Activated CD8-positive, alpha-beta memory T cell treated with anti-CD3 and anti-CD28 coated beads, Interleukin-2, amount 50 U/mL, for 4 hours (primary cell): ENCODE data around the gene XYLT2.
"Not testable (repeated sequence)": the region's sequence is repeated elsewhere in the genome, so short reads cannot be mapped to it uniquely, and the experiment has no call there.

Source experiments
- DNase-seq: peaks from one replicate; pipeline ENCODE4 v3.0.0-alpha.2; 2020

Gene XYLT2

GRCh38 chr17:50345432-50346312 is at the start of gene XYLT2:
Gene XYLT2, plus strand, starts transcription at chr17:50346126. Its CDS starts 15 bp downstream, at chr17:50346141.
- peak; percentile 94 for DNase-seq

DNA sequence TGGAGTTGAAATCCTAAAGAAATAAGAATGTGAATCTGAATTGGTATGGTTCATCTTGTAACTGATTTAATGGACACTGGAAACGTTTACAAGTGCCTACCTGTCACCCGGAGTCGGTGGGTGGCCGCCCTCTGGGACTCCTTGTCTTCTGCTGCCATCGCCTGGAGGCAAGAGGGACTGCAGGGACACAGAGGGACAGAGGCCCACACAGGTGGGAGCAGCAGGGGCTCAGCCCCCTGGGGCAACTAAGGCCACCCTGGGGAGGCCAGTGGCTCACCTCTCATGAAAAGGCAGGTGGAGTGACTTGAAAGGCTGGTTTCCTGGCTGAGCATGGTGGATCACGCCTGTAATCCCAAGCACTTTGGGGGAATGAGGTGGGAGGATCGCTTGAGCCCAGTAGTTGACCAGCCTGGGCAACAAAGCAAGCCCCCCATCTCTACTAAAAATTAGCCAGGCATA is 48.5 kb upstream of the XYLT2 start:
- DNase-seq = peak; percentile 82

DNA sequence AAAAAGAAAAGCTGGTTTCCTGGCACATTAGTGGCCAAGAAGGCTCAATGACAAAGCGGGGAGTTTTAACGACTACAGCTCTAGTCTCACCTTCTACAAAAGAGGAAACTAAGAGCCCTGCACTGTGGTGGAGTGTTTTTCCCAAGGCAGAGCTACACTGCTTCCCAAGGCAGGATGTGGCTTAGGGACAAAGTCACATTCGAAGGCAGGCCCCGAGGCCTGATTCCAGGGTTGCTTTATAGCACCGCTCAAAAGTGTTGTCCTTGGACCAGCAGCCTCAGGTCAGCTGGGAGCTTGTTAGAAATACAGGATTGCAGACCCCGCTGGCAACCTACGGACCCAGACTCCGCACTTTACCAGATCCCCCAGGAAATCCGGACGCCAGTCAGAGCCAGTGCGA is 47.9 kb upstream of the XYLT2 start:
- no peak for DNase-seq

DNA sequence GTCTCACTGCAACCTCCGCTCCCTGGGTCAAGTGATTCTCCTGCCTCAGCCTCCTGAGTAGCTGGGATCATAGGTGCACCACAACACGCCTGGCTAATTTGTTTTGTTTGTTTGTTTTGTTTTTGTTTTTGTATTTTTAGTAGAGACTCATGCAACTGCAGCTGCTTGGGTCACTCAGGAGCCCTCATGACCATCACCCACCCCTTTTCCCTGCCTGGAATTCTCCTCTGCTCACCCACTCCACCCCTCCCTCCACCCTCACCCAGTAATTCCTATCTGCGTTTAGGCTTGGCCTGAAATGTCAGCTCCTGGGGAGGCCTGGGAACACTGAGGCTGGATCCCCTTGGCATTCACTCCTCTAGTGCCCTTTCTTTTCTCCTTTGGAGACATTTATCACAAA is 46.1 kb upstream of the XYLT2 start:
- DNase-seq = no peak

GRCh38 chr17:50300824-50301223 is 45.1 kb upstream of the XYLT2 start:
- not testable (repeated sequence) for DNase-seq

DNA sequence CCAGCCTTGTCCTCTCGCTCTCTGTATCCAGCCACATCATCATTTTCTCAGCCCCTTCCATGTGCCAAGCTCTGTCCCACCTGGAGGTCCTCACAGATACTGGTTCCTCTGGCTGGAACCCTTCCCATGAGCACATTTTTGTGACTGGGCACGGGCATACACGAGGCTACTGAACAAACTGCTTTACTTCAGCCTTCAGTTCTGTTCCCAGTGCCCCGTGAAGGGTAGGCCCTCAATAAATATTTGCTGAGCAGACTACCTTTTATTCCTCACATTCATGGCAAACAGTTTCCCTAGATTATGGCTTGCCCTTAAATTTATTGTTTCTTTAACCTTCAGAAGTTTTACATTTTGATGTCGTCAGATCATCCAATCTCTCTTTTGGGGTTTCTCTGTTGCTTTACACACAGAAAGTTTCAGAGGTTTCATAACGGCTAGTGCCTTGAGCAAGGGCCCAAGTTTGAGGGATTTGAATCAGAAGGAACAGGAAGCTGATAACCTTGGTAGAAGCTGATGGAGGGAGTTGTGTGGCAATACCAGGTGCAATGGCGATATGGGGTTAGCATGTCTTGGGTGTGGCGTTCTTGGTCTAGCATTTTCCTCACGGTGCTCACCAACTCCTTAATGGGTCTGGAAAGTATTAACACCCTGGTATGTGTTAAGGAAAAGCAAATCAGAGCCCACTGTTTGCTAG is 43.9 kb upstream of the XYLT2 start:
- DNase-seq = no peak

DNA sequence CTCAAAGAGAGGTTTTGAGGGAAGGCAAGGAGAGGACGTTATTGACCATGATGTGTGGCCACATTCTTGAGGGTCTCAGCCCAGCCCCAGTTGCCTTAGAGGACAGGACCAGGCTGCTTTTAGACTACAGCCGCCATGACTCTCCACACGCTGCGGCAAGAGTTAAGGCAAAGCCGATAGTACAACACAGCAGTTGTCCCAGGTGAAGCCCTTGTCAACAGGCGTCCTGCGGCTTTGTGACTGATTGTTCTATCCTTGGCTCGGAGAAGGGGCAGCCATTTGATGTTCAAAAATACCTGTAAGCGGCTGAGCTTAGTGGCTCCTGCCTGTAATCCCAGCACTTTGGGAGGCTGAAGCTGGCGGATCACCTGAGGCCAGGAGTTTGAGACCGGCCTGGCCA is 42.9 kb upstream of the XYLT2 start:
- DNase-seq = no peak

DNA sequence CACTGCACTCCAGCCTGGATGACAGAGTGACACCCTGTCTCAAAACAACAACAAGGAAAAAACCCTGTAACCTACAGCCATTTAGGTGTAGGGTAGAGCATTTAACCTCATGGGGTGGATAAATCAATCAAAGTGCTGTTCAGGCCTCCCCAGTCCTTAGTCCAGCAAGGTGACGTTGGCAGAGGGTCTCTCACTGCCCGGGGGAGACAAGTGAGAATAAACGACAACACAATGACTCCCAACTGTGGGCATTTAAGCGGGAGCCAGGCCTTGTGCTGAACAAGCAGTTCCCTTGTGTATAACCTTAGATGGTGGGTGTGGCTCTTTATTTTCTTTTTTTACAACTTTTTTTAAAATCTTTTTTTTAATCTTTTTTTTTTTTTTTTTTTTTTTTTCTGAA is 42.3 kb upstream of the XYLT2 start:
- DNase-seq = no peak

- DNase-seq = no peak
Observed at GRCh38 chr17:50304781-50305404, 41.0 kb upstream of the XYLT2 start.

GRCh38 chr17:50307654-50308053 is 38.3 kb upstream of the XYLT2 start:
- no peak for DNase-seq

DNA sequence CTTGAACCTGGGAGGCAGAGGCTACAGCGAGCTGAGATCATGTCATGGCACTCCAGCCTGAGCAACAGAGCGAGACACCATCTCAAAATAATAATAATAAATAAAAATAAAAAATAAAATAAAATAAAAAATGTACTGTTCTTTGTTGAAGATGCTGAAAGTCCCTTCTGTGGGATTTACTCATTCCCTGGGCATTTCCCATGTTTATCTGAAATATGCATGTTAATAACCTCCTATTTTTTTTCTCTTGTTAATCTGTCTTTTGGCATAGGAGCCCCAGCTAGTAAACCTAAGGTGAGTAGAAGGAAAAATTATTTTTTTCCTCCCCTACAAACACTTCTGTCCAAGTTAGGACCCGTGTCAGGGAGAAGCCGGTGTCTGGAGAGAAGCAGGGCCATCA is 37.3 kb upstream of the XYLT2 start:
- no peak for DNase-seq

- no peak for DNase-seq
Observed at GRCh38 chr17:50310455-50311111, 35.3 kb upstream of the XYLT2 start.

- DNase-seq = no peak
Observed at GRCh38 chr17:50311112-50311460, 34.8 kb upstream of the XYLT2 start.

- DNase-seq = no peak
Observed at GRCh38 chr17:50311483-50311882, 34.4 kb upstream of the XYLT2 start.

- no peak for DNase-seq
Observed at GRCh38 chr17:50312308-50312707, 33.6 kb upstream of the XYLT2 start.

- no peak for DNase-seq
Observed at GRCh38 chr17:50314456-50315011, 31.4 kb upstream of the XYLT2 start.

GRCh38 chr17:50316016-50316587 is 29.8 kb upstream of the XYLT2 start:
- DNase-seq = no peak

- not testable (repeated sequence) for DNase-seq
Observed at GRCh38 chr17:50316660-50317059, 29.3 kb upstream of the XYLT2 start.

GRCh38 chr17:50317121-50317520 is 28.8 kb upstream of the XYLT2 start:
- DNase-seq = no peak

DNA sequence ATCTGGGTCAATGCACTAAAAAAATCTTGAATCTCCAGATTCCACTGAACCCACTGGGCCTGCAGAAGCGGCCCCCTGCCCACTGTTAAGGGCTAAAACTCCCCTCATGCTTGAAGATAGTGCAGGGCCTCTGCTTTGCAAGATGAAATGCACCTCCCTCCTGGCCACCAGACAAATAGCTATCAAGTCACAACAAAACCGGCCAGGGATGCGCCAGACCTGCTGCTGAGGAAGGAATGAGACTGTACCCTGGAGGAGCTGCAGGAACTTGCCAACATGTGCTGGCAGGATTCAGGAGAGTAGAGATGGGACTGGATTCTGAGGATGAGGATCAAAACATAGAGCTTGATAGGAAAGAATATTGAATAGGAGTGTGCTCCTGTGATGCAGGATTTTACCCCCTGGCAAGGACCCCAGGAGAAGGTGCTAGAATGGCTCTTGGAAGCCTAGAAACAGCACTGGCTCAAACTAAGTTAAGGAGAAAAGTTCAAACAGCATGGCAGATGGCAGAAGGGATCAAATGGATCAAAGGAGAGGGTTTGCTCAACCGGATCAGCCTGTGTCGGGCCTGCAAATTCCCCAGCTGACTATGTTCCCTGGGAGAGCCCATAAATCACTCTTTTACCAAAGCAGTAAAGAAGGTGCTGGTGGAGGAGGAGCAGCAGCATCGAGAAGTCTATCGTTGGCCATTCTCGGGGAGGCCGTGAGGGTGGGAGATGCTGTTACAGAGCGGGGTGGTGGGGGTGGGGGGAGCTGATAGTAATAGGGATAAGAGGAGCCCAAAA is 27.2 kb upstream of the XYLT2 start:
- no peak for DNase-seq

DNA sequence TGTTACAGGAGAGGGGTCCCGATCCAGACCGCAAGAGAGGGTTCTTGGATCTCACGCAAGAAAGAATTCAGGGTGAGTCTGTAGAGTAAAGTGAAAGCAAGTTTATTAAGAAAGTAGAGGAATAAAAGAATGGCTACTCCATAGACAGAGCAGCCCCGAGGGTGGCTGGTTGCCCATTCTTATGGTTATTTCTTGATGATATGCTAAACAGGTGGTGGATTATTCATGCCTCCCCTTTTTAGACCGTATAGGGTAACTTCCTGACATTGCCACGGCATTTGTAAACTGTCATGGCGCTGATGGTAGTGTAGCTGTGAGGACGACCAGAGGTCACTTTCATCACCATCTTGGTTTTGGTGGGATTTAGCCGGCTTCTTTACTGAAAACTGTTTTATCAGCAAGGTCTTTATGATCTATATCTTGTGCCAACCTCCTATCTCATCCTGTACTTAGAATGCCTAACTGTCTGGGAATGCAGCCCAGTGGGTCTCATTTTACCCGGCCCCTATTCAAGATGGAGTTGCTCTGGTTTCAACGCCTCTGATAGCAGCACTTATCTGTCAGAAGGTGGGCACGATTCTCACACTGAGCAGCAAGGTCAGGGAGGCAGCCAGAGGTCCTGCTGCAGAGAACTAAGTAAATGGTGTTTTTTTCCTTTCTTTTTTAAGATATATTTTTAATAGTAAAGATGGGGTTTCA is 26.5 kb upstream of the XYLT2 start:
- DNase-seq = no peak
